Fibroblast of gingiva (primary cell): ENCODE measurements around the gene PCDHGA2.

Experiments used
- DNase-seq: peaks from one replicate; pipeline ENCODE4 v3.0.0-alpha.2; 2011; ENCODE audit warnings: low read depth

PCDHGA2 gene

GRCh38 chr5:141382469-141383294 is 44.1 kb downstream of the PCDHGA2 start, which contains the start of gene PCDHGA7:
PCDHGA7 (plus strand) TSS chr5:141382742; CDS start chr5:141382900, 158 bp downstream.
- DNase-seq, result peak; percentile 17

GRCh38 chr5:141383345-141383744 is 44.8 kb downstream of the PCDHGA2 start:
- DNase-seq, result no peak

- DNase-seq, result no peak
These were observed 46.1 kb downstream of the PCDHGA2 start for GRCh38 chr5:141384471-141385267.

- DNase-seq, result peak; percentile 13
These were observed 49.2 kb downstream of the PCDHGA2 start, which contains the start of gene PCDHGB4 for GRCh38 chr5:141387557-141388311. PCDHGB4 (plus strand) TSS chr5:141387698; CDS start chr5:141387885, 187 bp downstream.

GRCh38 chr5:141388661-141389060 is 50.1 kb downstream of the PCDHGA2 start:
- no peak for DNase-seq

- no peak for DNase-seq
These were observed 50.8 kb downstream of the PCDHGA2 start for GRCh38 chr5:141389153-141390042.

- DNase-seq, result no peak
These were observed 54.1 kb downstream of the PCDHGA2 start, which contains the start of gene PCDHGA8 for GRCh38 chr5:141392429-141393198. PCDHGA8 (plus strand) TSS chr5:141392633; CDS start chr5:141392814, 181 bp downstream.
